ENCODE results near the gene HSPA1L.
"Not testable (repeated sequence)": the region's sequence is repeated elsewhere in the genome, so short reads cannot be mapped to it uniquely, and the experiment has no call there.

GRCh38 chr6:31801031-31801927, 13.8 kb downstream of the HSPA1L start:
- not testable (repeated sequence) for TF ChIP-seq KAT7 (CRISPR knock-in tag; IDR thresholded peaks at IDR 0.05; ENCODE audit: borderline replicate concordance); SP1 (CRISPR knock-in tag; conservative IDR thresholded peaks at IDR 0.05); JUN (CRISPR knock-in tag; IDR thresholded peaks at IDR 0.05); ZNF121 (CRISPR knock-in tag; IDR thresholded peaks at IDR 0.05); USF2 (CRISPR knock-in tag; IDR thresholded peaks at IDR 0.05); FOXP1 (CRISPR knock-in tag; IDR thresholded peaks at IDR 0.05; ENCODE audit: borderline replicate concordance); CTCF (IDR thresholded peaks at IDR 0.05); MAX (CRISPR knock-in tag; IDR thresholded peaks at IDR 0.05); E2F5 (CRISPR knock-in tag; IDR thresholded peaks at IDR 0.05); ARID4B (CRISPR knock-in tag; IDR thresholded peaks at IDR 0.05; ENCODE audit: borderline replicate concordance); TEAD4 (CRISPR knock-in tag; IDR thresholded peaks at IDR 0.05)
- TF ChIP-seq, protein P1, sequence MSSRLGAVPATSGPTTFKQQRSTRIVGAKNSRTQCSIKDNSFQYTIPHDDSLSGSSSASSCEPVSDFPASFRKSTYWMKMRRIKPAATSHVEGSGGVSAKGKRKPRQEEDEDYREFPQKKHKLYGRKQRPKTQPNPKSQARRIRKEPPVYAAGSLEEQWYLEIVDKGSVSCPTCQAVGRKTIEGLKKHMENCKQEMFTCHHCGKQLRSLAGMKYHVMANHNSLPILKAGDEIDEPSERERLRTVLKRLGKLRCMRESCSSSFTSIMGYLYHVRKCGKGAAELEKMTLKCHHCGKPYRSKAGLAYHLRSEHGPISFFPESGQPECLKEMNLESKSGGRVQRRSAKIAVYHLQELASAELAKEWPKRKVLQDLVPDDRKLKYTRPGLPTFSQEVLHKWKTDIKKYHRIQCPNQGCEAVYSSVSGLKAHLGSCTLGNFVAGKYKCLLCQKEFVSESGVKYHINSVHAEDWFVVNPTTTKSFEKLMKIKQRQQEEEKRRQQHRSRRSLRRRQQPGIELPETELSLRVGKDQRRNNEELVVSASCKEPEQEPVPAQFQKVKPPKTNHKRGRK (CRISPR knock-in tag; IDR thresholded peaks at IDR 0.05; ENCODE audit: borderline replicate concordance), result not testable (repeated sequence)
- TF ChIP-seq, protein P2, sequence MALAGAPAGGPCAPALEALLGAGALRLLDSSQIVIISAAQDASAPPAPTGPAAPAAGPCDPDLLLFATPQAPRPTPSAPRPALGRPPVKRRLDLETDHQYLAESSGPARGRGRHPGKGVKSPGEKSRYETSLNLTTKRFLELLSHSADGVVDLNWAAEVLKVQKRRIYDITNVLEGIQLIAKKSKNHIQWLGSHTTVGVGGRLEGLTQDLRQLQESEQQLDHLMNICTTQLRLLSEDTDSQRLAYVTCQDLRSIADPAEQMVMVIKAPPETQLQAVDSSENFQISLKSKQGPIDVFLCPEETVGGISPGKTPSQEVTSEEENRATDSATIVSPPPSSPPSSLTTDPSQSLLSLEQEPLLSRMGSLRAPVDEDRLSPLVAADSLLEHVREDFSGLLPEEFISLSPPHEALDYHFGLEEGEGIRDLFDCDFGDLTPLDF (CRISPR knock-in tag; IDR thresholded peaks at IDR 0.05), result not testable (repeated sequence)
